Stimulated activated CD8-positive, alpha-beta memory T cell treated with anti-CD3 and anti-CD28 coated beads, Interleukin-12 subunit alpha, Interleukin-12 subunit beta, amount 100 ng/mL, for 24 hours (primary cell): Measurements from ENCODE around the gene TEX29.

Experiments used
- DNase-seq: peaks from one replicate; pipeline ENCODE4 v3.0.0-alpha.2; 2020; ENCODE audit errors: extremely low read depth

TEX29 gene

GRCh38 chr13:111322001-111322915, 1.8 kb downstream of the TEX29 start:
- DNase-seq = no peak

- DNase-seq = no peak
These were observed 2.5 kb downstream of the TEX29 start for GRCh38 chr13:111322916-111323331.

GRCh38 chr13:111323549-111323948, 3.1 kb downstream of the TEX29 start:
- DNase-seq = no peak

- DNase-seq = no peak
These were observed 3.7 kb downstream of the TEX29 start for GRCh38 chr13:111323950-111324651.

- DNase-seq = no peak
These were observed 4.3 kb downstream of the TEX29 start for GRCh38 chr13:111324736-111325135.

- DNase-seq = no peak
These were observed 4.9 kb downstream of the TEX29 start for GRCh38 chr13:111325146-111325890.

GRCh38 chr13:111325941-111326620, 5.6 kb downstream of the TEX29 start:
- DNase-seq = no peak

- no peak for DNase-seq
These were observed 6.2 kb downstream of the TEX29 start for GRCh38 chr13:111326621-111326965.

- no peak for DNase-seq
These were observed 6.7 kb downstream of the TEX29 start for GRCh38 chr13:111326981-111327642.

GRCh38 chr13:111327730-111328573, 7.5 kb downstream of the TEX29 start:
- DNase-seq = no peak

- DNase-seq = no peak
These were observed 8.3 kb downstream of the TEX29 start for GRCh38 chr13:111328574-111329410.

- no peak for DNase-seq
These were observed 9.2 kb downstream of the TEX29 start for GRCh38 chr13:111329641-111330040.

GRCh38 chr13:111330066-111330610, 9.7 kb downstream of the TEX29 start:
- DNase-seq = no peak

GRCh38 chr13:111335298-111335697, 14.9 kb downstream of the TEX29 start:
- DNase-seq = no peak

- no peak for DNase-seq
These were observed 16.2 kb downstream of the TEX29 start for GRCh38 chr13:111336666-111337065.

GRCh38 chr13:111337206-111337605, 16.8 kb downstream of the TEX29 start:
- DNase-seq = no peak

- no peak for DNase-seq
These were observed 17.3 kb downstream of the TEX29 start for GRCh38 chr13:111337741-111338140.

GRCh38 chr13:111338841-111339240, 18.4 kb downstream of the TEX29 start:
- DNase-seq = no peak
